Ishikawa (cell line): ENCODE data around the gene ASTN2.

Source experiments
- CEBPB ChIP-seq: IDR thresholded peaks from 2 replicates; pipeline ENCODE4 v1.6.1; 2012
- CREB1 ChIP-seq: IDR thresholded peaks from 2 replicates; pipeline ENCODE4 v1.6.1; 2012; ENCODE audit warnings: low read depth
- EGR1 ChIP-seq: IDR thresholded peaks from 2 replicates; pipeline ENCODE4 v1.6.1; 2012
- EP300 ChIP-seq: IDR thresholded peaks from 2 replicates; pipeline ENCODE4 v1.6.1; 2012; ENCODE audit warnings: borderline replicate concordance
- FOXM1 ChIP-seq: IDR thresholded peaks from 2 replicates; pipeline ENCODE4 v1.6.1; 2012; ENCODE audit warnings: low read depth, borderline replicate concordance
- MAX ChIP-seq: IDR thresholded peaks from 2 replicates; pipeline ENCODE4 v1.6.1; 2012
- NFIC ChIP-seq: IDR thresholded peaks from 2 replicates; pipeline ENCODE4 v1.6.1; 2012
- RAD21 ChIP-seq: IDR thresholded peaks from 2 replicates; pipeline ENCODE4 v1.6.1; 2012; ENCODE audit warnings: low read depth
- REST ChIP-seq: IDR thresholded peaks from 2 replicates; pipeline ENCODE4 v1.6.1; 2012; ENCODE audit warnings: low read depth, mild to moderate bottlenecking
- TAF1 ChIP-seq: IDR thresholded peaks from 2 replicates; pipeline ENCODE4 v1.6.1; 2012; ENCODE audit warnings: low read depth, mild to moderate bottlenecking
- TCF12 ChIP-seq: IDR thresholded peaks from 2 replicates; pipeline ENCODE4 v1.6.1; 2012; ENCODE audit warnings: low read depth
- TEAD4 ChIP-seq: IDR thresholded peaks from 2 replicates; pipeline ENCODE4 v1.6.1; 2012
- USF1 ChIP-seq: IDR thresholded peaks from 2 replicates; pipeline ENCODE4 v1.6.1; 2012
- YY1 ChIP-seq: IDR thresholded peaks from 2 replicates; pipeline ENCODE4 v1.6.1; 2012; ENCODE audit warnings: low read depth
- ZBTB7A ChIP-seq: IDR thresholded peaks from 2 replicates; pipeline ENCODE4 v1.6.1; 2012; ENCODE audit warnings: low read depth

Gene ASTN2

GRCh38 chr9:117459913-117460312, 45.1 kb upstream of the ASTN2 start:
- TF ChIP-seq NFIC (no peak), CREB1 (no peak), TCF12 (no peak), FOXM1 (no peak), TEAD4 (no peak), EP300 (no peak), CEBPB (no peak), TAF1 (no peak), REST (no peak), ZBTB7A (no peak), RAD21 (no peak), YY1 (no peak), MAX (no peak), EGR1 (no peak), USF1 (no peak)

GRCh38 chr9:117458066-117458465, 43.2 kb upstream of the ASTN2 start:
- TF ChIP-seq TEAD4 (no peak), TAF1 (no peak)

GRCh38 chr9:117454711-117455110, 39.9 kb upstream of the ASTN2 start:
- TF ChIP-seq FOXM1 (no peak), MAX (no peak), TAF1 (no peak), EGR1 (no peak), RAD21 (no peak), REST (no peak), YY1 (no peak), ZBTB7A (no peak), USF1 (no peak), CREB1 (no peak), CEBPB (no peak), TEAD4 (no peak), NFIC (no peak), TCF12 (no peak), EP300 (no peak)

GRCh38 chr9:117453737-117454136, 38.9 kb upstream of the ASTN2 start:
- TF ChIP-seq MAX, result no peak
- no peak for TF ChIP-seq USF1
- TF ChIP-seq CREB1, result no peak
- no peak for TF ChIP-seq EGR1
- TF ChIP-seq YY1, result no peak
- no peak for TF ChIP-seq FOXM1
- TF ChIP-seq REST, result no peak
- no peak for TF ChIP-seq NFIC

GRCh38 chr9:117451311-117451710, 36.5 kb upstream of the ASTN2 start:
- TF ChIP-seq NFIC, result no peak
- no peak for TF ChIP-seq REST
- no peak for TF ChIP-seq TEAD4
- TF ChIP-seq EGR1, result no peak
- no peak for TF ChIP-seq CEBPB
